Stimulated activated CD4-positive, alpha-beta T cell treated with anti-CD3 and anti-CD28 coated beads, Interleukin-12 subunit alpha, Interleukin-12 subunit beta, amount 100 ng/mL, for 24 hours (primary cell): Measurements from ENCODE around the gene SLC2A11.
"Not testable (repeated sequence)": the region's sequence is repeated elsewhere in the genome, so short reads cannot be mapped to it uniquely, and the experiment has no call there.

Experiments used
- DNase-seq, 2 experiments: peaks; one replicate each; pipeline ENCODE4 v3.0.0-alpha.2; 2020; ENCODE audit warnings: low read depth in 2 of 2

SLC2A11 gene

GRCh38 chr22:23847310-23847920 lies 10.3 kb upstream of the SLC2A11 start:
- DNase-seq, result no peak

DNA sequence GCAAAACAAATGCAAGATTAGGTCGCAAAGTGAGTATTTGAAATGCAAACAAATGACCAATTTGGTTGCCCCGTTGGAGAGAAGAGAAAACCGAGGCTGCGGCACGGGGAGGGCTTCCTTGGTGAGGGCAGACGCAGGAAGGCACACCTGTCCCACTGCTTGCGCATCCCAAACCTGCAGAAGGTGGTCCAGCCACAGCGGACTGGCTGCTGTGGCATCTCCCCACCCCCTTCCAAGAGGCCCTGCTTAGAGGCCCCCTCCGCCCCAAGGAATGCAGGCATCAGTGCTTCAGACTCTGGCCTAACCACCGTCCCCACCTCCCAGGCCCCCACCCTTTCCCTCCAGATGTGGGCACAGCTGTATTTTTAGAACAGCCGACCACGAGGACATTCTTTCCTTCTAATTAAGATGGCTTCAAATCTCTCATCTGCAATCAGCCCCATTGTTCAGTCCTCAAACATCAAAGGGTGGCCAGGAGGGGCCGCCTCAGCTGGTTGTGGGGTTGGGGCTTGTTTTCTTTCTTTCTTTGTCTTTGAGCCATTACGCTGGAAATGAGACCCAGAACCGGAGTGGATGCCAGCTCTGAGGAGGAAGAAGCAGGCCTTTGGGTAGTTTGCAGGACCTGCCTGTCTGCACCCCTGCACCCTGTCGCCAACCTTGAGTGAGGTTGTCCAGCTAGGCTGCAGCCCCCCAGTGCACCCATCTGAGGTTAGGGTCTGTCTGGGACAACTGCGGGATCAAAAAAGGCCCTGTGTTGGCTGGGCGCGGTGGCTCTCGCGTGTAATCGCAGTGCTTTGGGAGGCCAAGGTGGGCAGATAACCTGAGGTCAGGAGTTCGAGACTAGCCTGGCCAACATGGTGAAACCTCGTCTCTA lies 9.4 kb upstream of the SLC2A11 start:
- DNase-seq, result no peak

DNA sequence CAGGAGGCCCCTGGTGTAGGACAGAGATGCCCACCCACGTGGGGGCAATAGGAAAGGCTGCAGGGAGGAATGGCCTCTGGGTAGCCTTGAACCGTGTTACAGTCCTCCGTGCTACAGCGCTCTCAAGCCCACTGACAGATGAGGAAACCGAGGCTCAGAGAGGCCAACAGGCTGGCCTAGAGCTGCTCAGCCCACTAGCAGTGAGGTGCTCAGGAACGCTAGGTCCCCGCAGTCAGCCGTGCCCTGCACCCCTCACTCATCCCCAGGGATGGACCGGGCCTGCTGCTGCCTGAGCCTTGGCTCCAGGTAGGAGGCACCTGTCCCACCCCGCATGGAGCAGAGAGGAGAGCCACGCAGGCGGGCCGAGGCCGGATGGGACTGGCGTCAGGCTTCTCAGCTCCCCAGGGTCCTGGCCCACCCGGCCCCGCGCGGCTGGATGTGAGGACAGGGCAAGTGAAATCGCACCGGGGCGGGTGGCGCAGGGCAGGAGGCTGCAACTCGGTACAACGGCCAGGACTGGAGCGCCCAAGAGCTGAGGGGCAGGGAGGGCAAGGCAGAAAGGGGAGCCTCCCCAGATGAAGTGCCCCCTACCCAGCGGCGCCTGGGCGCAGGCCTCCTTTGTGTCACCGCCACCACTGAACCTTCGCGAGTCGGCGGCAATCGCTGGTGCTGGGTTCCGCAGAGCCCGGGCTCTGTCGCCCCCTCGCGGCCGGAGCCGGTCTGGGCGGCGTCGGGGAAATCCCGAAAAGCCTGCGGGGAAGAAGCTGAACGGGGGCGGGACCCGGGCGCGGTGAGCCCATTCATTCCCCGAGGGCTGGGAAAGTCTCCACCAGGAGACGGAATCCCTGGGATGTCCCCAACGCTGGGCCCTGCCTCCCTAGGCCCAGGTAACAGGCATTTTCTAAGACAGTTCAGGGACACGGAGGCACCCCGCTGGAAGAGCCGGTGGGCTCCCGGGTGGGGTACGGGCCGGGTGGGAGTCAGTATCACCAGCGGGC lies 8.4 kb upstream of the SLC2A11 start:
- DNase-seq, result peak; percentile 66 to 84

DNA sequence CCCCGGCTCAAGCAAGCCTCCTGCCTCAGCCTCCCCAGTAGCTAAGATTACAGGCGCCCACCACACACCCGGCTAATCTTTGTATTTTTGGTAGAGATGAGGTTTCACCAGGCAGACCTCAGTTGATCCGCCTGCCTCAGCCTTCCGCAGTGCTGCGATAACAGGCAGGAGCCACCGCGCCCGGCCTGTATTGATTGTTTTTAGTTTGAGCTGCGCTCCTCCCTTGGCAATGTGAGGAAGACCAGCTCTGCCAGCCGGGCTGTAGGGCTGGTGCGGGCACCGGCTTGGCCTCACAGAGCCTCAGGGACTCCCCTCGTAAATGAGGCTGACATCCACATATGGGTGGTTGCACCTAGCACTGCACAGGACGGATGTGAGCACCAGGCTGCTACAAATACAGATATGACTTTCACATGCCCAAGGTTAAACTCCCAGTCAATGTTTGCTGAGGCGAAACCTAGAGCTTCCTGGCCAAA lies 7.5 kb upstream of the SLC2A11 start:
- DNase-seq, result no peak

DNA sequence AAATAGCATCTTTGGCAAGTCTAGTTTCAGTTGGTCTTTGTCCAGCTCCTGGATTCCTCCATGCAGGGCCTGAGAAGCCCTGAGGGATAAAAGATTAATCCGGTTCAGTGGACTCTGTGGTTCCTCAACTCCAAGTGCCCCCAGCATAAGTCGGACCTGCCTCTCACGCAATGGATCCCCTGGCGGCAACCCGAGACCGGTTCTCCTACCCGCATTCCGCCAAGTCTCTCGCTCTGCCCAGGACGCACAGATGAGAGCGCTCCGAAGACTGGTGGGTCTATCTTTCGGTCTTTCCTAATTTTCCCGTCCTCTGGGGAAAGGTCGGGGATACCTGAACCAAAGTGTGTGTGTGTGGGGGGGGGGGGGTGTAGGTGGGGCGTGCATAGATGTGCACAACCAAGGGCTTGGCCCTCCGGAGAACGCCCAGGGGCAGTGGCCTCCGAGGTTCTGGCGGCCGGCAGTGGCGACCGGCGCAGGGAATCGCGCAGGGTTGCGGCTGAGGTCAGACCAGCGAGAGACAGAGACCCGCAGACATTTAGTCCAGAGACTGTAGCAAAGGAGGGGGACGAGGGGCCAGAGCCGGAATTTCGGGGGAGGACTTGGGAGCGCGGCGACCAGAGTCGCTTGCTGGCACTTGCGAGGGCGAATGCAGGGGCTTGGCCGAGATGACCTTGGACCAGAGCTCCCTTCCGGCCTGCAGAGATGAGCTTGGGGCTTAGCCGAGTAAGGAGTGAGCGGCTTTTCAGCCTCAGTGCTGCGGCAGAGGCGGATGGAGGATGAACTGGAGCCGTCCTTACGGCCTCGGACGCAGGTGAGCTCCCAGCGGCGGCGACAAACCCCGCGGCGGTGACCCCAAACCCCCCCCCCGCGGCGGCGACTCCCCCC lies 712 bp upstream of the SLC2A11 start:
- DNase-seq, result peak in 1 of 2 experiments; percentile 15

DNA sequence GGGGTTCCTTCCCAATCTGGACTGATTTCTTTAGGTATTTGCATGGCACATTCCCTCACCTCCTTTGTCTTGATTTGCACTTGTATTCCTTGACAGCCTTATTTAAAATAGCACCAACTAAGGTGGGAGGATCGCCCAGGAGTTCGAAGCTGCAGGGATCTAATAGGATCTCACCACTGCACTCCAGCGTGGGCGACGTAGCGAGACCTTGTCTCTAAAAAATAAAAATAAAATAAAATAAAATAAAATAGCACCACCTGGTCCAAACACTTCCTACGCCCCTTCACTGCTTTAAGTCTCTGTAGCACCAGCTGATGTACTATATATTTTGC lies 775 bp downstream of the SLC2A11 start:
- no peak for DNase-seq

DNA sequence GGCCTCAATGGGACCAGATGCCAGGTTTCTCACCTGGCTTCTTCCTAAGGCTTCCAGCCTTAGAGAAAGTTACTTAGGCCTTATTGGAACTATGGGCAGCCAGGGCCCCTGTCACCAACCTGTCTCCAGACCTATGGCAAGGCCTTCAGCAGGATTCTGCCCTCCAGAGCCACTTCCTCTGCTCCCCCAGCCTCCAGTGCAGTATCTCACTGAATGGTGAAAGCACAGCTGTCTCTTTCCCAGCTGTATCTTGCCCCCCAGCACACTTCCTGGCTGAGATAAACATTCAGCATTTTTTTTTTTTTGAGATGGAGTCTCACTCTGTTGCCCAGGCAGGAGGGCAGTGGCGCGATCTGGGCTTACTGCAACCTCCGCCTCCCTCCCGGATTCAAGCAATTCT lies 1.5 kb downstream of the SLC2A11 start:
- DNase-seq, result no peak

- not testable (repeated sequence) for DNase-seq
Observed at GRCh38 chr22:23860187-23860586, 2.5 kb downstream of the SLC2A11 start.

- DNase-seq, result no peak
Observed at GRCh38 chr22:23862103-23862502, 4.4 kb downstream of the SLC2A11 start.

DNA sequence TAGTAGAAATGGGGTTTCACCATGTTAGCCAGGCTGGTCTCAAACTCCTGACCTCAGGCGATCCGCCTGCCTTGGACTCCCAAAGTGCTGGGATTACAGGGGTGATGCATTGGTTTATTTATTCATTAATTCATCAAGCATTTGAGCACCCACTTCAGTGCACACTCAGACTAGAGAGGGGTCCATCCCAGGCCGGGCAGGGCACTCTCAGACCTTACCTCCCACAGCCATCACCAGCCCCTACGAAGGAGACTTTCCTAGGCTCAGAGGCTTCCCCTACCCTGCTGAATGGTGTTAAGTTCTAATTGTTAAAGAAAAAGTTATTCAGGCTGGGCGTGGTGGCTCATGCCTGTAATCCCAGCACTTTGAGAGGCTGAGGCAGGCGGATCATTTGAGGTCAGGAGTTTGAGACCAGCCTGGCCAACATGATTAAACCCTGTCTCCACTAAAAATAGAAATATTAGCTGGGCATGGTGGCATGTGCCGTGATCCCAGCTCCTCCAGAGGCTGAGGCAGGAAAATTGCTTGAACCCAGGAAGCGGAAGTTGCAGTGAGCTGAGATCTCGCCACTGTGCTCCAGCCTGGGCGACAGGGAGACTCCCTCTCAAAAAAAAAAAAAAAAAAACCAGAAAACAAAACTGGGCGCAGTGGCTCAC lies 7.0 kb downstream of the SLC2A11 start:
- not testable (repeated sequence) for DNase-seq

DNA sequence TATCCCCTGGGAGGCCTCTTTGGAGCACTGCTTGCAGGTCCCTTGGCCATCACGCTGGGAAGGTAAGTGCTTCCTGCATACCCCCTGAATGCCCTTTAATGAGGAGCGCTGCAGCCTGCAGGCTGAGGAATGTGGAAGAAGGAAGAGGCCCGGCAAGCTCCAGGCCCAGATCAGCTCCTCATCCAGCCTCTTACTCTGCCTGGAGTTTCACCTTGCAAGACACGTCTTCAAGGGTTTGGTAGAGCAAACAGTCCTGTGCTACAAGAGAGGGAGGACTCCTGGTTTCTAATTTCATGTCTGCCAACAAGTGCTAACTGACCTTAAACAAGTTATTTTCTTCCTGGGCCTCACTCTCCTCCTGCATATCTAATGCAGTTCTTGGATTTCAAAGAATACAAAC lies 10.9 kb downstream of the SLC2A11 start:
- no peak for DNase-seq

DNA sequence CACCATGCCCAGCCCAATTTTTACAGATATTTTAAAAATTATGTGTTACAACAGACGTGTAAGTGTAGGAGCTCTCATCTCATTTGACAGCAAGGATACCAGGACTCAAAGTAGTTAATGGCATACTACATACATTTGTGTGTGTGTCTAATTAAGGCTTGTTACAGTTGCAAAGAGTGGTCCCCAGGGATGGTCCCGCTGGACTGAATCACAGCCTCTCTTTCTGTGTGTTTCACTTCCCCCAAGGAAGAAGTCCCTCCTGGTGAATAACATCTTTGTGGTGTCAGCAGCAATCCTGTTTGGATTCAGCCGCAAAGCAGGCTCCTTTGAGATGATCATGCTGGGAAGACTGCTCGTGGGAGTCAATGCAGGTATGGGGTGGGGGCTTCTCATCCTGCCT lies 17.2 kb downstream of the SLC2A11 start:
- no peak for DNase-seq

- DNase-seq, result no peak
Observed at GRCh38 chr22:23875801-23876200, 18.1 kb downstream of the SLC2A11 start.

DNA sequence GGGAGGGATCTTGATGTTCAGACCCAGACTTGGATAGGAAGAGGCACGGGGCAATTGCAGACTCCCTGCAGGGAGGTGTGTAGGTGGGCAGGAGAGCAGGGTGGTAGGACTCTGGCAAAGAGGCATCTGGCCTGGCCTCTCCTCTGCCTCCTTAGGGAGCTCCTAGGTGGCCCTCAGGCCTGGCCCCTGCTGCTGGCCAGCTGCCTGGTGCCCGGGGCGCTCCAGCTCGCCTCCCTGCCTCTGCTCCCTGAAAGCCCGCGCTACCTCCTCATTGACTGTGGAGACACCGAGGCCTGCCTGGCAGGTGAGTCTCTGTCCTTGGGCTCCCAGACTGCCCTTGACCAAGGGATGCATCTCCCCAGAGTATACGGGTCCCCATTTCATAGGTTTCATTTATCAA lies 19.9 kb downstream of the SLC2A11 start:
- no peak for DNase-seq

- DNase-seq, result no peak
Observed at GRCh38 chr22:23878219-23878618, 20.5 kb downstream of the SLC2A11 start.

DNA sequence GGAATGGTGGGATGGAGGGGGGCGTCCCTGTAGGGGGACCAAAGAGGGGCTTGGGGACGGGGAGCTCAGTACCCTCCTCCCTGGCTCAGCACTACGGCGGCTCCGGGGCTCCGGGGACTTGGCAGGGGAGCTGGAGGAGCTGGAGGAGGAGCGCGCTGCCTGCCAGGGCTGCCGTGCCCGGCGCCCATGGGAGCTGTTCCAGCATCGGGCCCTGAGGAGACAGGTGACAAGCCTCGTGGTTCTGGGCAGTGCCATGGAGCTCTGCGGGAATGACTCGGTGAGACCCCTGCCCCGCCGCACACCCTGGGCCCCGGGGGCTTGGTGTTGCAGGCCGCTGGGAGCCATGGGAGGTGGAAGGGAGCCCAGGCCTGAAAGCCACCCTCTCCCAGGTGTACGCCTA lies 24.7 kb downstream of the SLC2A11 start:
- no peak for DNase-seq

DNA sequence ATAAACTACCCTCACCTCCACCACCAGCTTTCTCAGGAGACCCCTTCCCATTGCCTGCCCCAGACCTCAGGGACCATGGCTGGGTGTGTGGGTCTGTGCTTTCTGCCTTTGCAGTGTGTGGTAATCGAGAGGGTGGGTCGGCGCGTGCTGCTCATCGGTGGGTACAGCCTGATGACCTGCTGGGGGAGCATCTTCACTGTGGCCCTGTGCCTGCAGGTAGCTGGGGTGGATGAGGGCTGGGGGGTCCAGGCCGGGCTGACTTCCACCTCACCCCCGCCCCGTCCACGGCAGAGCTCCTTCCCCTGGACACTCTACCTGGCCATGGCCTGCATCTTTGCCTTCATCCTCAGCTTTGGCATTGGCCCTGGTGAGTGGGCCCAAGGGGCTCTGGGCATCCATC lies 26.0 kb downstream of the SLC2A11 start:
- DNase-seq, result no peak

- no peak for DNase-seq
Observed at GRCh38 chr22:23884140-23884539, 26.5 kb downstream of the SLC2A11 start.

DNA sequence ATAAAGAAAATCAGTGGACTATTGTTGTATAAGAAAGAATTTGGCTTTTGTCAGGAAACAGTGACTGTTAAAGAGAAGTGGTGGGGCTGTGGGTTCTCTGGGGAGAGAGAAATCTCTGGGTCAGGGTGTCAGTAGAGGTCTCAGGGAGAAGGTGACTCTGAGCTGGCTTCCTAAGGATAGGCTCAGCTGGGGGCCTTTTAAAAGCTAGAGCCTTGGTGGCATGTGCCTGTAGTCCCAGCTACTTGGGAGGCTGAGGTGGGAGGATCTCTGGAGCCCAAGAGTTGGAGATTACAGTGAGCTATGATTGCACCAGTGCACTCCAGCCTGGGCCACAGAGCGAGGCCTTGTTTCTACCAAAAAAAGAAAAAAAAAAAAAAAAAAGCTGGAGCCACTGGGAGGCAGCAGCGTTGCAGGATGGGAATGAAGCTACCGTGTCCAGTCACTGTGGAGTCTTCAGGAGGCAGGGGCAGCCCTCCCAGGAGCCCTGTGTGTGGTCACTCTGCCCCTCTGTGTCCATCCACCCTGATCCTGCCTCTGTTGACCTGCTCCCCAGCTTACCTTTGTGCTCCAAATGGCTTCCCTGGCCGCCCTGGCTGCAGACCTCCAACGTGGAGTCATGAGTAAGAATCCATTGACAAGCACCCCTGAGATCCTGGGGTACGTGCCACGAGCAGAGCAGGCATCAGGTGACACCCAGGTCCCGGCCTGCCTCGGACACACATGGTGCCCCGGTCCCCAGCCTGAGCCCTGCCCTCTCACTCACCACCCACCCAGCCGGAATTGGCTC lies 31.1 kb downstream of the SLC2A11 start:
- no peak for DNase-seq

GRCh38 chr22:23889620-23890019 lies 31.9 kb downstream of the SLC2A11 start:
- no peak for DNase-seq
